Progenitor cell of endocrine pancreas (in vitro differentiated cells): ENCODE results near the gene GABPB1. TPM values are rescaled to one million over a fixed set of nuclear protein-coding genes. Genes with fewer than 3 reads are reported as not detected.
A peak's percentile ranks its signal among the peaks of the same experiment; 100 is the strongest.

Source experiments
- DNase-seq: peaks from one replicate; pipeline ENCODE4 v3.0.0; 2021; ENCODE audit warnings: low spot score; ENCODE audit not compliant: unreplicated experiment
- H3K27ac Mint-ChIP-seq: 2 replicates; pipeline ENCODE4 v1.8.0; 2021; ENCODE audit warnings: mild to moderate bottlenecking, moderate library complexity, mixed read lengths
- H3K27me3 Mint-ChIP-seq: 2 replicates; pipeline ENCODE4 v1.8.0; 2021; ENCODE audit warnings: mixed read lengths
- H3K36me3 Mint-ChIP-seq: 2 replicates; pipeline ENCODE4 v1.8.0; 2022; ENCODE audit warnings: mixed read lengths; ENCODE audit not compliant: insufficient read depth
- H3K4me1 Mint-ChIP-seq: 2 replicates; pipeline ENCODE4 v1.8.0; 2021; ENCODE audit warnings: low read depth, mixed read lengths
- H3K4me3 Mint-ChIP-seq: 2 replicates; pipeline ENCODE4 v1.8.0; 2021; ENCODE audit warnings: low read depth, mild to moderate bottlenecking, moderate library complexity, mixed read lengths
- H3K9me3 Mint-ChIP-seq: 2 replicates; pipeline ENCODE4 v1.8.0; 2021; ENCODE audit warnings: low read depth, mixed read lengths
- total RNA-seq: library from RNA; stranded (reverse); gene quantifications from 2 replicates; pipeline ENCODE4 v1.2.1, GENCODE V29; 2021
- TF ChIP-seq, protein P1 (sequence below): fragments of 200-600 bp; sonication (generic); IDR thresholded peaks from one replicate; pipeline ENCODE4 v1.5.0; 2021; ENCODE audit warnings: antibody characterized with exemption, mild to moderate bottlenecking; ENCODE audit not compliant: unreplicated experiment

Gene GABPB1
- total RNA-seq, 1 donor from 2014 or later, result 41.7 TPM

GRCh38 chr15:50234764-50235163, 120.2 kb downstream of the GABPB1 start:
- Mint-ChIP-seq H3K27ac (no peak overlapping the region), H3K4me1 (no peaks in the 10 kb centered on the region), H3K4me3 (no peak overlapping the region), H3K36me3 (peaks cover 1% of the 10 kb centered on the region), H3K27me3 (no peaks in the 10 kb centered on the region), H3K9me3 (no peaks in the 10 kb centered on the region)
- no peak for DNase-seq
- TF ChIP-seq, protein P1, sequence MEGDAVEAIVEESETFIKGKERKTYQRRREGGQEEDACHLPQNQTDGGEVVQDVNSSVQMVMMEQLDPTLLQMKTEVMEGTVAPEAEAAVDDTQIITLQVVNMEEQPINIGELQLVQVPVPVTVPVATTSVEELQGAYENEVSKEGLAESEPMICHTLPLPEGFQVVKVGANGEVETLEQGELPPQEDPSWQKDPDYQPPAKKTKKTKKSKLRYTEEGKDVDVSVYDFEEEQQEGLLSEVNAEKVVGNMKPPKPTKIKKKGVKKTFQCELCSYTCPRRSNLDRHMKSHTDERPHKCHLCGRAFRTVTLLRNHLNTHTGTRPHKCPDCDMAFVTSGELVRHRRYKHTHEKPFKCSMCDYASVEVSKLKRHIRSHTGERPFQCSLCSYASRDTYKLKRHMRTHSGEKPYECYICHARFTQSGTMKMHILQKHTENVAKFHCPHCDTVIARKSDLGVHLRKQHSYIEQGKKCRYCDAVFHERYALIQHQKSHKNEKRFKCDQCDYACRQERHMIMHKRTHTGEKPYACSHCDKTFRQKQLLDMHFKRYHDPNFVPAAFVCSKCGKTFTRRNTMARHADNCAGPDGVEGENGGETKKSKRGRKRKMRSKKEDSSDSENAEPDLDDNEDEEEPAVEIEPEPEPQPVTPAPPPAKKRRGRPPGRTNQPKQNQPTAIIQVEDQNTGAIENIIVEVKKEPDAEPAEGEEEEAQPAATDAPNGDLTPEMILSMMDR, result no peak

DNA sequence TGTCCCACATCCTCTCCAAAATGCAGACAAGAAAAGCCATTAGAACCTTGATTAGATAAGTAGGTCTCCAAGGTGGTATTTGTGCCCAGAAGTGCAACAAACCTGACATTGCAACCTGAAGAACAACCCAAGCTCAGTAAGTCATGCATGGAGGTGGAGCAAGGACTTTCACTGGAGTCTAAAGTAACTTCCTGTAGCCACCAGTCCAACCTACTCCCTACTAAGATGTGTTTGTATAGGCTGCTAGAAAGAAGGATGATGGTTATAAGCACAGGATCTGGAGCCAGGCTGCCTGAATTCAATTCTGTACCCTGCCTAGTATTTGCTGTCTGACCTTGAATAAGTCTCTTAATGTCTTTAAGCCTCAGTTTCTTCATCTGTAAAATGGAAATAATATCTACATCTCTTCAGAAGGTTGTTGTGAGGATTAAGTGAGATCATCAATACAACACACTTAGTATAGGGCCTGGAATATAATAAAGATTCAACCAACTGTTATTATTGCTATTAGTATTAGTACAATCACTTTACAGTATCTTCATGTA, 121.7 kb downstream of the GABPB1 start:
- no peaks in the 10 kb centered on the region for H3K9me3 Mint-ChIP-seq
- no peaks in the 10 kb centered on the region for H3K27me3 Mint-ChIP-seq
- no peaks in the 10 kb centered on the region for H3K4me1 Mint-ChIP-seq
- H3K27ac Mint-ChIP-seq, result peak overlapping the region; percentile 69
- TF ChIP-seq, protein P1, result no peak
- H3K4me3 Mint-ChIP-seq, result no peak overlapping the region
- H3K36me3 Mint-ChIP-seq, result peaks cover 5% of the 10 kb centered on the region
- no peak for DNase-seq

DNA sequence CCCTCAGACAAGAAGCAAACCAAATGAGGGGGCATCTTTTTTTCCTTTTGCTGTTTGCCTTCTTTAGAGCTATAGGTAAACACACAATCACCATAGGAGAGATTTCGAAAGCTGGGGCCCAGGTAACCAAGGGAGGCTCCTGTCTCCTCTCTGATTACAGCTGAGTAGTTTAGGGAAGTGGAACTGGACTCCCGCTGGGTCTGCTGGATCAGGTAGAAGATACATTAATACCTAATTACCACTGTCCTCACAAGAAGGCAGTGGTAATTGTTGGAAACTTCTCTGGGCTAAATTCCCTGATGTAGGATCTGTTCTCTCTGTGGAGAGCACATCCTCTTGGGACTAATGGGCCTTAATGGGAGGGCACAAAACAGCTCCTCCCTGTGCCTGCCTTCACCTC, 122.2 kb downstream of the GABPB1 start:
- H3K4me1 Mint-ChIP-seq, result no peaks in the 10 kb centered on the region
- DNase-seq, result no peak
- H3K36me3 Mint-ChIP-seq, result peaks cover 5% of the 10 kb centered on the region
- peak overlapping the region; percentile 69 for H3K27ac Mint-ChIP-seq
- no peaks in the 10 kb centered on the region for H3K9me3 Mint-ChIP-seq
- TF ChIP-seq, protein P1, result no peak
- no peak overlapping the region for H3K4me3 Mint-ChIP-seq
- no peaks in the 10 kb centered on the region for H3K27me3 Mint-ChIP-seq

DNA sequence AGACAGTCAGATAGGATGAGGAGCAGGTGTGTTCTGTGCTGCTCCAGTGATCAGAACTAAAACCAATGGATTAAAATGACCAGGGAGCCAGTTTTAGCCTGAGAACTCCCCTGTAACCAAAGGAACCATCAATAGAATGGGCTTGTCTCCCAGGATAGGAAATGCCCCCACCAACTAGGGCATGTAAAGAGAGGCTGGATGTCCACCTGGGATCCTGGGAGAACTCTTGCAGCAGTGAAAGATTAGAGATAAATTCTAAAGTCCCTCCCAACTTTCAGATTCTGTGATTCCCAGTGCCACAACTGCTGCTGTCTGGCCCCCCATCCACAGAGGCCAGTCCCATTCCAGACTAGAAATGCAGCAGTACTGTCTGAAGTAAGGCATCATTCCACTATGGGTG, 123.2 kb downstream of the GABPB1 start:
- Mint-ChIP-seq H3K27me3 (no peaks in the 10 kb centered on the region), H3K4me1 (no peaks in the 10 kb centered on the region), H3K9me3 (no peaks in the 10 kb centered on the region), H3K27ac (no peak overlapping the region), H3K4me3 (no peak overlapping the region), H3K36me3 (peaks cover 5% of the 10 kb centered on the region)
- TF ChIP-seq, protein P1, result no peak
- DNase-seq, result no peak

DNA sequence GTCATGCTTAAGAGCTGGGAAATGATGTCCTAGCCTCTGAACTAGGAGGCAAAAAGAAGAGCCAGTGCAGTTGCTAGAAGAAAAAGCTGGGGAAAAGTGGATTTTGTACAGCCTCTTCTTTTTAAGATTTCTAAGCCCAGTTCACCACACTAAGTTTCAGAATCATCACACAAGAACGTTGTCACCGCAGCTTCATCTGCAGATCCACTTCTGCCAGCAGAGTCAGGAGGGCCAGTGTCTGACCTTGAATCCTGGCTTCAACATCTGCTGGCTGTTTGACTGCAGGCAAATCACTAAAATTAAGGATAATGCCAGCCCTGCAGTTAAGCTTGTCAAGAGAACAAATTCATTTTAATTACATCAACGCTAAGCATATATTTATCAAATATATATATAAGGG, 125.7 kb downstream of the GABPB1 start:
- H3K9me3 Mint-ChIP-seq, result no peaks in the 10 kb centered on the region
- TF ChIP-seq, protein P1, result no peak

More for the DNA sequence above, 125.7 kb downstream of the GABPB1 start:
- no peak for DNase-seq
- Mint-ChIP-seq H3K4me3 (no peak overlapping the region), H3K36me3 (peaks cover 5% of the 10 kb centered on the region), H3K4me1 (no peaks in the 10 kb centered on the region), H3K27ac (no peak overlapping the region), H3K27me3 (no peaks in the 10 kb centered on the region)
